GM11168 (cell line): Measurements from ENCODE around the gene MALRD1.
"Not testable (repeated sequence)": the region's sequence is repeated elsewhere in the genome, so short reads cannot be mapped to it uniquely, and the experiment has no call there.

Source experiments
- in situ Hi-C: fragments of 300-500 bp; cut with MboI; formaldehyde crosslinking; loops from one replicate; pipeline ENCODE4 v1.12.0; 2022; ENCODE audit warnings: low sequenced_read_pairs; ENCODE audit not compliant: unreplicated experiment

Gene MALRD1

GRCh38 chr10:19739232-19739631, 690.6 kb downstream of the MALRD1 start:
- in situ Hi-C loops: not testable (repeated sequence)

- in situ Hi-C loops: not testable (repeated sequence)
Observed at GRCh38 chr10:19742144-19742543, 693.5 kb downstream of the MALRD1 start.

- in situ Hi-C loops: no loop called here
Observed at GRCh38 chr10:19745672-19746071, 697.1 kb downstream of the MALRD1 start.

- in situ Hi-C loops: no loop called here
Observed at GRCh38 chr10:19749185-19749729, 700.7 kb downstream of the MALRD1 start.

- in situ Hi-C loops: no loop called here
Observed at GRCh38 chr10:19750972-19751371, 702.4 kb downstream of the MALRD1 start.

- in situ Hi-C loops: no loop called here
Observed at GRCh38 chr10:19756919-19757318, 708.3 kb downstream of the MALRD1 start.

- in situ Hi-C loops: no loop called here
Observed at GRCh38 chr10:19762026-19762425, 713.4 kb downstream of the MALRD1 start.

GRCh38 chr10:19764111-19764510, 715.5 kb downstream of the MALRD1 start:
- in situ Hi-C loops: no loop called here

- in situ Hi-C loops: no loop called here
Observed at GRCh38 chr10:19767876-19768275, 719.3 kb downstream of the MALRD1 start.

GRCh38 chr10:19769826-19770225, 721.2 kb downstream of the MALRD1 start:
- in situ Hi-C loops: loop anchor here (10.0 kb wide), 1 partner anchor 355 kb away; no protein-coding TSS in a partner anchor

GRCh38 chr10:19772972-19773371, 724.4 kb downstream of the MALRD1 start:
- in situ Hi-C loops: loop anchor here (10.0 kb wide), 1 partner anchor 358 kb away; no protein-coding TSS in a partner anchor

GRCh38 chr10:19775296-19775695, 726.7 kb downstream of the MALRD1 start:
- in situ Hi-C loops: loop anchor here (10.0 to 25.0 kb wide), 2 partner anchors 360 to 1088 kb away; no protein-coding TSS in a partner anchor

GRCh38 chr10:19777806-19778205, 729.2 kb downstream of the MALRD1 start:
- in situ Hi-C loops: loop anchor here (10.0 to 25.0 kb wide), 2 partner anchors 363 to 1091 kb away; no protein-coding TSS in a partner anchor

GRCh38 chr10:19778996-19779395, 730.4 kb downstream of the MALRD1 start:
- in situ Hi-C loops: loop anchor here (10.0 to 25.0 kb wide), 2 partner anchors 364 to 1092 kb away; no protein-coding TSS in a partner anchor

- in situ Hi-C loops: loop anchor here (25.0 kb wide), 1 partner anchor 1095 kb away; no protein-coding TSS in a partner anchor
Observed at GRCh38 chr10:19782430-19783089, 734.0 kb downstream of the MALRD1 start.

- in situ Hi-C loops: loop anchor here (25.0 kb wide), 1 partner anchor 1096 kb away; no protein-coding TSS in a partner anchor
Observed at GRCh38 chr10:19783721-19784120, 735.1 kb downstream of the MALRD1 start.
